ENCODE measurements around the gene ACTG2.

ACTG2 gene

DNA sequence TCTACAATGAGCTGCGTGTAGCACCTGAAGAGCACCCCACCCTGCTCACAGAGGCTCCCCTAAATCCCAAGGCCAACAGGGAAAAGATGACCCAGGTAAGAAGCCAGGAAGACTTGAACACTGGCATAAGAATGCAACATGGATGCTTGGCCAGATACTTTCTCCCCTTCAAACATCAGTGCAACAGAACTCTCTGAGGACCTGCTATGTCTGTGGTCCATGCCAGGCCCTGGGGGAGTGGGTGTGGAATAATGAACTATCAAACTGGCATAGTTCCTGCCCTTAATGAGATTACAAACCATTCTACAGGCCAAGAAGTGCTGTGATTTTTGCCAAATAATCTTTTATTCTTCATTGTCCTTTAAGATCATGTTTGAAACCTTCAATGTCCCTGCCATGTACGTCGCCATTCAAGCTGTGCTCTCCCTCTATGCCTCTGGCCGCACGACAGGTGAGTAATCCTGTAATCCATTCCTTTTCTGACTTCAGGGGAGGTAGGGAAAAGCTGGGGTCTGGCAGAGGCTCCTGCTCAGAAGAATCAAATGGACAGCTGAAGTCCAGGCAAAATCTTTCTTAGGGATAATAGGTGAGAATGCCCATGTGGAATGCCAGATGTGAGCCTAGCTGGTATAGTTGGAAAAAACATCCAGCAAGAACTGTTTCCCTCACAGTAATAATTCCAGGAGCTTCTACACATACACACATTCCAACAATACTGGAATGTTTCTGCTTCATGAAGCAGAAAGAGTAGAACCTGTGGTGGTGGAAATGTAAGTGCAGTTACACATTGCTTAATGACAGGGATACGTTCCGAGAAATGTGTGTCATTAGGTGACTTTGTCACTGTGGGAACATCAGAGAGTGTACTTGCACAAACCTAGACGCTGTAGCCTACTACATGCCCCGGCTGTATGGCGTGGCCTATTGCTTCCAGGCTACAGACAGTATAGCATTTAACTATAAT, 16.2 kb downstream of the ACTG2 start:
- no peak overlapping the region for H3K4me3 ChIP-seq (replicated peaks; ENCODE audit: low read depth, low read length)
- DNase-seq (ENCODE audit: low read depth) = no peak
- TF ChIP-seq, protein P1, sequence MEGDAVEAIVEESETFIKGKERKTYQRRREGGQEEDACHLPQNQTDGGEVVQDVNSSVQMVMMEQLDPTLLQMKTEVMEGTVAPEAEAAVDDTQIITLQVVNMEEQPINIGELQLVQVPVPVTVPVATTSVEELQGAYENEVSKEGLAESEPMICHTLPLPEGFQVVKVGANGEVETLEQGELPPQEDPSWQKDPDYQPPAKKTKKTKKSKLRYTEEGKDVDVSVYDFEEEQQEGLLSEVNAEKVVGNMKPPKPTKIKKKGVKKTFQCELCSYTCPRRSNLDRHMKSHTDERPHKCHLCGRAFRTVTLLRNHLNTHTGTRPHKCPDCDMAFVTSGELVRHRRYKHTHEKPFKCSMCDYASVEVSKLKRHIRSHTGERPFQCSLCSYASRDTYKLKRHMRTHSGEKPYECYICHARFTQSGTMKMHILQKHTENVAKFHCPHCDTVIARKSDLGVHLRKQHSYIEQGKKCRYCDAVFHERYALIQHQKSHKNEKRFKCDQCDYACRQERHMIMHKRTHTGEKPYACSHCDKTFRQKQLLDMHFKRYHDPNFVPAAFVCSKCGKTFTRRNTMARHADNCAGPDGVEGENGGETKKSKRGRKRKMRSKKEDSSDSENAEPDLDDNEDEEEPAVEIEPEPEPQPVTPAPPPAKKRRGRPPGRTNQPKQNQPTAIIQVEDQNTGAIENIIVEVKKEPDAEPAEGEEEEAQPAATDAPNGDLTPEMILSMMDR (IDR thresholded peaks at IDR 0.05; ENCODE audit: low read length, missing control alignments) = no peak

DNA sequence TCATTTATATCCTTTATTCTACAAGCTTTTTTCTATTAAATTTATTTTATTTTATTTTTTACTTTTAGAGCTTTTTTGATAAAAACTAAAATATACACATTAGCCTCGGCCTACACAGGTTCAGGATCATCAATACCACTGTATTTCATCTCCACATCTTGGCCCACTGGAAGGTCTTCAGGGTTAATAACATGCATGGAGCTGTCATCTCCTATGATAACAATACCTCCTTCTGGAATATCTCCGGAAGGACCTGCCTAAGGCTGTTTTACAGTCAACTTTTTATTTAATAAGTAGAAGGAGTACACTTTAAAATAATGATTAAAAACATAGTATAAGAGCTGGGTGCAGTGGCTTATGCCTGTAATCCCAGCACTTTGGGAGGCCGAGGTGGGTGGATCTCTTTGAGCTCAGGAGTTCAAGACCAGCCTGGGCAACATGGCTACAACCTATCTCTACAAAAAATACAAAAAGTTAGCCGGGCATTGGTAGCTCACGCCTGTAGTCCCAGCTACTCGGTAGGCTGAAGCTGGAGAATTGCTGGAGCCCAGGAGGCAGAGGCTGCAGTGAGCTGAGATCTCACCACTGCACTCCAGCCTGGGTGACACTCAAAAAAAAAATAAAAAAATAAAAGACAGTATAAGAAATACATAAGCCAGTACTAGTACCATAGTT, 18.2 kb downstream of the ACTG2 start:
- TF ChIP-seq, protein P1 (IDR thresholded peaks at IDR 0.05; ENCODE audit: low read length, missing control alignments) = no peak
- no peak overlapping the region for H3K4me3 ChIP-seq (replicated peaks; ENCODE audit: low read depth, low read length)
- no peak for DNase-seq (ENCODE audit: low read depth)

DNA sequence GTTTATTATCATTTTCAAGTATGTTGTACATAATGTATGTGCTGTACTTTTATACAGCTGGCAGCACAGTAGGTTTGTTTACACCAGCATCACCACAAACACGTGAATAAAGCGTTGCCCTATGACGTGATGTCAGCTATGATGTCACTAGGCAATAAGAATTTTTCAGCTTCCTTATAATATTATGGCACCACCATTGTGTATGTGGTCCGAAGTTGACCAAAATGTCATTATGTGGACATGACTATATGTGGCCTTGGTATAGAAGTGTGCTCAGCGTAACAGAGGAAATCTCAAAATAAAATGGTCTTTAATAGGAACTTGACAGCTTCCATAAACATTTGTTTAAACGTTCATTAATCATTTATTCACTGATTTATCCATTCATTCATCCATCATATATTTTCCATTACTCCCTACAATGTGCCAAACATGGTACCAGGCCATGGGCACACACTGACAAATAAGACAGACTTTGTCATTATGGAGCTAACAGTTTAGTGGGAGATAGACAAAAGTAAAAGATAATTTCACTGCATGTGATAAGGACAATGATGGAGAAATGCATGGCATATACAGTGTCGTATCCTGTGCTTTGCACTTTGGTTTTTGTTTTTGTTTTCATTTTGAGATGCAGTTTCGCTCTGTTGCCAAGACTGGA, 18.9 kb downstream of the ACTG2 start:
- TF ChIP-seq, protein P1 (IDR thresholded peaks at IDR 0.05; ENCODE audit: low read length, missing control alignments) = no peak
- no peak overlapping the region for H3K4me3 ChIP-seq (replicated peaks; ENCODE audit: low read depth, low read length)
- no peak for DNase-seq (ENCODE audit: low read depth)

DNA sequence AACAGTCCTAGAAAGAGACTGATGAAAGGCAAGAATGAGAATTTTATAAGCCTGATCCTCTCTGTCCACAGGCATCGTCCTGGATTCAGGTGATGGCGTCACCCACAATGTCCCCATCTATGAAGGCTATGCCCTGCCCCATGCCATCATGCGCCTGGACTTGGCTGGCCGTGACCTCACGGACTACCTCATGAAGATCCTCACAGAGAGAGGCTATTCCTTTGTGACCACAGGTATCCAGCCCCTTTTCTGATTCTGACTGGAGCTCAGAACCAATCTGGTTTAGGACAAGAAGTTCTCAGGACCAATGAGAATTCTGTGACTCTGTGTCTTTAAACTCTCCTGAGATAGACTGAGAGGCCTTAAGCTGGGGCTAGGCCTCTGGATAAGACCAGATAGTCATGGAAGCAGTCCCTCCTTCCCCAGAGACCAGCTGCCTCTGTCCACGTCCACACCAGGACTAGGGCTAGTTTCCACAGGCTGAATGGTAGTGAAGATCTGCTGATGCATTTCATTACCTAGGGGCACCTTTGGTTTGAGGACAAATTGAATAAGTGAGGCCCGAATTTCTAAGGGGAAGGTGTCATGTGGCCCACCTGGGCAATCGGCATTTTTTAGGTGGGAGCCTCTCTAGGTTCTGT, 20.7 kb downstream of the ACTG2 start:
- H3K4me3 ChIP-seq (replicated peaks; ENCODE audit: low read depth, low read length) = no peak overlapping the region
- TF ChIP-seq, protein P1 (IDR thresholded peaks at IDR 0.05; ENCODE audit: low read length, missing control alignments) = no peak
- no peak for DNase-seq (ENCODE audit: low read depth)

DNA sequence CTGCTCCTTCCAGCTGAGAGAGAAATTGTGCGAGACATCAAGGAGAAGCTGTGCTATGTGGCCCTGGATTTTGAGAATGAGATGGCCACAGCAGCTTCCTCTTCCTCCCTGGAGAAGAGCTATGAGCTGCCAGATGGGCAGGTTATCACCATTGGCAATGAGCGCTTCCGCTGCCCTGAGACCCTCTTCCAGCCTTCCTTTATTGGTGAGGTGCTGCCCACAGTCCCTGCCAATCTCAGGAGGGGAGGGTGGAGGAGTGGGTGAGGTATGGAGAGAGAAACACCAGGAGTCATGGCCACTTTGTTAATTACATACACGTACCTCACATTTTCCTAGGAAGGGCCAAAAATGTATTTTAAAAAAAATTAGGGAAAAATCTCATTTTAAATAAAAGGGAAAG, 21.9 kb downstream of the ACTG2 start:
- DNase-seq (ENCODE audit: low read depth) = no peak
- TF ChIP-seq, protein P1 (IDR thresholded peaks at IDR 0.05; ENCODE audit: low read length, missing control alignments) = no peak

DNA sequence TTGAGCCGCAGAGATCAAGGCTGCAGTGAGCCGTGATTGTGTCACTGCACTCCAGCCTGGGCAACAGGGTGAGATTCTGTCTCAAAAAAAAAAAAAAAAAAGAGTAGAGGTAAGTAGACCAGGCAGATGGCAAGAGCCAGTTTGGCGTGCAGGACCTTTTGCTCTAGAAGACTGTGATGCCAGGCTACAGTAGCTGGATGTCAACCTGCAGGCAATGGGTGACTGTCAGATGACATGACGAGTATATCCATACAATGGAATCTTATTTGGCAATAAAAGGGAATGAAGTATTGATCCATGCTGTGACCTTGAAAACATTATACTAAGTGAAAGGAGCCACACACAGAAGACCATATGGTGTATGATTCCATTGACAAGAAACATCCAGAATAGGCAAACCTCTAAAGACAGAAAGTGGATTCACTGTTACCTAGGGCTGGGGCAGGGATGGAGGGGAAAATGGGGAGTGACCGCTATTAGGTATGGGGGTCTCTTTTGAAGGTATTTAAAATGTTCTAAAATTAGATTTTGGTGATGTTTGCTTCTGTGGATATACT, 22.7 kb downstream of the ACTG2 start:
- TF ChIP-seq, protein P1 (IDR thresholded peaks at IDR 0.05; ENCODE audit: low read length, missing control alignments) = no peak
- no peak for DNase-seq (ENCODE audit: low read depth)
- H3K4me3 ChIP-seq (replicated peaks; ENCODE audit: low read depth, low read length) = no peak overlapping the region

More for the DNA sequence above, 21.9 kb downstream of the ACTG2 start:
- H3K4me3 ChIP-seq (replicated peaks; ENCODE audit: low read depth, low read length) = no peak overlapping the region

Data from fibroblast of pulmonary artery (primary cell).